ENCODE results near the gene IL4I1. TPM values are rescaled to one million over a fixed set of nuclear protein-coding genes. Genes with fewer than 3 reads are reported as not detected.

The IL4I1 gene
- total RNA-seq, 1 experiment from 2014 or later = not detected

DNA sequence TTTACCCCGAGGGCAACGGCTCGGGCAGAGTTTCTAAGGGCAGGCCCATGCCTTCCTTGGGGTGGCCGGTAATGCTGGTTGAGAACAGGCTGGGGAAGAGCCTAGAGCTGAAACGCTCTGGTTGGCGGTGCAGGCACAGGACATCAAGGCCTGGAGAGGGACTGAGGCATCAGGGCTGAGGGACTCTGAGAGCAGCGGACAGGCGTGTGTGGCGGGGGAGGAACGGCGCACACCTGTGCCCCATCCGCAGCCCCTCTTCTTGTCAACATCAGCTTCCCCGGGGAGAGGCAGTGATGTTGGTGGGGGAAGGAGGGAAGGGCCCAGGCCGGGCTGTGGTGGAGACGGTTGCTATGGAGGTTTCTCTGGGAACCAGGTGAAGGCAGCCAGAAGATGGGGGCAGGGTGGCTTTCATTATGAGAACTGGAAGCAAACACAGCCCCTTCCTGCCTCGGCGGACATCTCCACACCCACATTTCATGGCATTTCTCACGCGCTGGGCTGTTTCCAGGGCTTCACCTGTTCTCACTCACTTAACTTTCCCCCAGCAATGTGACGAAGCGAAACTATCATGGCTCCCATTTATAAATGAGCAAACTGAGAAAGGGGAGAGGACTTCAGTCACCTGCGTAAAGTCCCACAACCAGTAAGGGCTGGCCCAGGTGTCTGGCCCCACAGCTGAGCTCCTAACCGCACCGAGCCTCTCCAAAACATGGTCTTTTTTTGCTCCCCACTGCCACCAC, 24.1 kb upstream of the IL4I1 start:
- ChIA-PET CTCF (no interaction called here), POLR2A (no interaction called here)
- Mint-ChIP-seq H3K27me3 (ENCODE audit: insufficient read depth, unreplicated experiment) (no peaks in the 10 kb centered on the region), H3K27ac (ENCODE audit: low read depth, unreplicated experiment) (peak overlapping the region; percentile 51), H3K9me3 (ENCODE audit: unreplicated experiment) (no peaks in the 10 kb centered on the region), H3K4me3 (ENCODE audit: unreplicated experiment) (no peak overlapping the region), H3K4me1 (ENCODE audit: insufficient read depth, unreplicated experiment) (peaks cover 8% of the 10 kb centered on the region), H3K36me3 (ENCODE audit: insufficient read depth, unreplicated experiment) (peaks cover 36% of the 10 kb centered on the region)
- TF ChIP-seq, protein P1, sequence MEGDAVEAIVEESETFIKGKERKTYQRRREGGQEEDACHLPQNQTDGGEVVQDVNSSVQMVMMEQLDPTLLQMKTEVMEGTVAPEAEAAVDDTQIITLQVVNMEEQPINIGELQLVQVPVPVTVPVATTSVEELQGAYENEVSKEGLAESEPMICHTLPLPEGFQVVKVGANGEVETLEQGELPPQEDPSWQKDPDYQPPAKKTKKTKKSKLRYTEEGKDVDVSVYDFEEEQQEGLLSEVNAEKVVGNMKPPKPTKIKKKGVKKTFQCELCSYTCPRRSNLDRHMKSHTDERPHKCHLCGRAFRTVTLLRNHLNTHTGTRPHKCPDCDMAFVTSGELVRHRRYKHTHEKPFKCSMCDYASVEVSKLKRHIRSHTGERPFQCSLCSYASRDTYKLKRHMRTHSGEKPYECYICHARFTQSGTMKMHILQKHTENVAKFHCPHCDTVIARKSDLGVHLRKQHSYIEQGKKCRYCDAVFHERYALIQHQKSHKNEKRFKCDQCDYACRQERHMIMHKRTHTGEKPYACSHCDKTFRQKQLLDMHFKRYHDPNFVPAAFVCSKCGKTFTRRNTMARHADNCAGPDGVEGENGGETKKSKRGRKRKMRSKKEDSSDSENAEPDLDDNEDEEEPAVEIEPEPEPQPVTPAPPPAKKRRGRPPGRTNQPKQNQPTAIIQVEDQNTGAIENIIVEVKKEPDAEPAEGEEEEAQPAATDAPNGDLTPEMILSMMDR (IDR thresholded peaks at IDR 0.05; ENCODE audit: unreplicated experiment) = no peak
- DNase-seq (ENCODE audit: unreplicated experiment) = no peak
- intact Hi-C loops (cut with micrococcal nuclease) = no loop called here
- no TSS peak for BruUV-seq (replicated peaks)

DNA sequence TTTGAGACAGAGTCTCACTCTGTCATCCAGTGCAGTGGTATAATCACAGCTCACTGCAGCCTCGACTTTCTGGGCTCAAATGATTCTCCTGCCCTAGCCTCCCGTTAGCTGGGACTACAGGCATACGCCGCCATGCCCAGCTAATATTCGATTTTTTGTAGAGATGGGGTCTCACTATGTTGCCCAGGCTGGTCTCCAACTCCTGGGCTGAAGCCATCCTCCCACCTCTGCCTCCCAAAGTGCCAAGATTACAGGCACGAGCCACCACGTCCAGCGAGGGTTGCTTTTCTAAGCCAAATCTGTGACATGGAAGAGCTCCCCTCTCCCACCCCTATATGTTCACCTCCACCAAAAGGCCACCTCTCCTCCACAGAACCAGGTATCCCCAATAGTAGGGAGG, 21.4 kb upstream of the IL4I1 start:
- Mint-ChIP-seq H3K27me3 (ENCODE audit: insufficient read depth, unreplicated experiment) (no peaks in the 10 kb centered on the region), H3K4me3 (ENCODE audit: unreplicated experiment) (no peak overlapping the region), H3K4me1 (ENCODE audit: insufficient read depth, unreplicated experiment) (peaks cover 8% of the 10 kb centered on the region), H3K9me3 (ENCODE audit: unreplicated experiment) (no peaks in the 10 kb centered on the region), H3K27ac (ENCODE audit: low read depth, unreplicated experiment) (no peak overlapping the region), H3K36me3 (ENCODE audit: insufficient read depth, unreplicated experiment) (peaks cover 50% of the 10 kb centered on the region)
- no TSS peak for BruUV-seq (replicated peaks)
- no peak for DNase-seq (ENCODE audit: unreplicated experiment)
- POLR2A ChIA-PET = interaction anchor here (0.9 kb wide), 1 partner anchor 10 kb away, joined by 5 read pairs; no protein-coding TSS in a partner anchor
- CTCF ChIA-PET = no interaction called here
- intact Hi-C loops (cut with micrococcal nuclease) = no loop called here
- TF ChIP-seq, protein P1 (IDR thresholded peaks at IDR 0.05; ENCODE audit: unreplicated experiment) = no peak

DNA sequence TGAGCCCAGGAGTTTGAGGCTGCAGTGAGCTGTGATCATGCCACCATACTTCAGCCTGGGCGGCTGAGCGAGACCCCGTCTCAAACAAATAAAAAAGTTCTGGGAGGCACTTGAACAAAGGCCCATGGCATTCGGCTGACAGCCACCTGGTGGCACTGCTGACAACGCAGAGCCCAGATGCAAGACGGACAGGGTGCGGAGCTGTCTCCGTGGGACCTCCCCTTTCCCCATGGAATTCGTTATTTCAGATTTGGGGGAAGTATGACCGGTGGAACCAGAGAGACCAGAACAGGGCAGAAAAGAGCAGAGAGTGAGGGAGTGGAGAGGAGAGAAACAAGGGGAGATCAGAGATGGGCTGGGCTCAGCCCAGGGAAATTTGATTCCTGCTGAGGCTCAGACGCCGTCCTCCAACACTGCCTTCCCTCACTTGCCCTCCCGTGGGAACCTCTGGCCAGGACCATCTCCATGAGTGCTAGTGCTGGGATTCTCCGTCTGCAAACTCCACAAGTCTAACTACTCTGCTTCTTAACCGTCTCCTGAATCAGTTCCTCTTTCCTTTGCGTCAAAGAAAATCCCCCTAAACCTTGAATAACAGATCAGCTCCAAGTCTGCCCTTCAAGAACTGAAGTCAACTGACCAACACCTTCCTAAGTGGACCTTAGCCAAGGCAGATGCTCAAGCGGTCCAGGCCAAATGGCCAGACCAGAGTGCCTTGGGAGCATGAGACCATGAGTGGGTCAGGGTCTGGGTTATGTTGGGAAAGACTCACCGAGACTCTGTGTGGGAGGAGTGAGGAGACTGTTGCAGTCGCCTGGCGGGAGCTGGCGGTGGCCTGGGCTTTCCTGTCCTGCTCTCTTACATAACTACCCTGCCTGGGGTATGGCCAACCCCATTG, 20.4 kb upstream of the IL4I1 start:
- Mint-ChIP-seq H3K36me3 (ENCODE audit: insufficient read depth, unreplicated experiment) (peaks cover 55% of the 10 kb centered on the region), H3K27ac (ENCODE audit: low read depth, unreplicated experiment) (peak overlapping the region; percentile 3), H3K4me1 (ENCODE audit: insufficient read depth, unreplicated experiment) (peaks cover 8% of the 10 kb centered on the region), H3K27me3 (ENCODE audit: insufficient read depth, unreplicated experiment) (no peaks in the 10 kb centered on the region), H3K4me3 (ENCODE audit: unreplicated experiment) (no peak overlapping the region), H3K9me3 (ENCODE audit: unreplicated experiment) (no peaks in the 10 kb centered on the region)
- intact Hi-C loops (cut with micrococcal nuclease) = no loop called here
- TF ChIP-seq, protein P1 (IDR thresholded peaks at IDR 0.05; ENCODE audit: unreplicated experiment) = no peak
- POLR2A ChIA-PET = interaction anchor here (0.6 to 0.9 kb wide), 2 partner anchors 11 to 300 kb away, joined by 5 to 6 read pairs; no protein-coding TSS in a partner anchor
- DNase-seq (ENCODE audit: unreplicated experiment) = no peak
- BruUV-seq (replicated peaks) = no TSS peak
- CTCF ChIA-PET = interaction anchor here (0.9 to 1.0 kb wide), 2 partner anchors 10 to 219 kb away, joined by 3 read pairs; no protein-coding TSS in a partner anchor

DNA sequence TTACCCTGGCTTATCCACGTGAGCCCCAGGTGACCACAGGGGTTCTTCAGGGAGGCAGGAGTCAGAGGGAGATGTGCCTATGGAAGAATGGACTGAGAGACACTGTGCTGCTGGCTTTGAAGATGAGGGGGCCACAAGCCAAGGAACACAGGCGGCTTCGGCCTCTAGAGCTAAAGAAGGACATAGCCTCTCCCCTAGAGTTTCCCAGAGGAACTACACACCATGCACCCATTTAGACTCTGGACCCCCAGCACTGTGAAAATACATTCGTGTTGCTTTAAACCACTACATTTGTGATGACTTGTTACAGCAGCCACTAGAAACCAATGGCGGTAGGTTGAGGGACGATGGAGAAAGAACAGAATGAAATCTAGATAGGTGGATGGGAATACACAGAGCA, 18.6 kb upstream of the IL4I1 start:
- Mint-ChIP-seq H3K4me3 (ENCODE audit: unreplicated experiment) (no peak overlapping the region), H3K4me1 (ENCODE audit: insufficient read depth, unreplicated experiment) (peaks cover 9% of the 10 kb centered on the region), H3K27ac (ENCODE audit: low read depth, unreplicated experiment) (no peak overlapping the region), H3K9me3 (ENCODE audit: unreplicated experiment) (no peaks in the 10 kb centered on the region), H3K36me3 (ENCODE audit: insufficient read depth, unreplicated experiment) (peaks cover 59% of the 10 kb centered on the region), H3K27me3 (ENCODE audit: insufficient read depth, unreplicated experiment) (no peaks in the 10 kb centered on the region)
- POLR2A ChIA-PET = no interaction called here
- CTCF ChIA-PET = no interaction called here
- intact Hi-C loops (cut with micrococcal nuclease) = no loop called here
- TF ChIP-seq, protein P1 (IDR thresholded peaks at IDR 0.05; ENCODE audit: unreplicated experiment) = no peak
- DNase-seq (ENCODE audit: unreplicated experiment) = no peak
- no TSS peak for BruUV-seq (replicated peaks)

All from MCF 10A (cell line).